Activated naive CD8-positive, alpha-beta T cell treated with anti-CD3 and anti-CD28 coated beads for 36 hours (primary cell): ENCODE results near the gene KCNH4. TPM values are rescaled to one million over a fixed set of nuclear protein-coding genes. Genes with fewer than 3 reads are reported as not detected.

Source experiments
- DNase-seq: peaks from one replicate; pipeline ENCODE4 v3.0.0; 2021
- H3K27ac Mint-ChIP-seq: one replicate; pipeline ENCODE4 v1.8.0; 2022; ENCODE audit warnings: mild to moderate bottlenecking, moderate library complexity, mixed read lengths
- H3K27me3 Mint-ChIP-seq: one replicate; pipeline ENCODE4 v1.8.0; 2022; ENCODE audit warnings: mild to moderate bottlenecking, mixed read lengths
- H3K36me3 Mint-ChIP-seq: one replicate; pipeline ENCODE4 v1.8.0; 2021; ENCODE audit warnings: mild to moderate bottlenecking, mixed read lengths
- H3K4me1 Mint-ChIP-seq: one replicate; pipeline ENCODE4 v1.8.0; 2021; ENCODE audit warnings: mixed read lengths
- H3K4me3 Mint-ChIP-seq: one replicate; pipeline ENCODE4 v1.8.0; 2022; ENCODE audit warnings: mild to moderate bottlenecking, moderate library complexity, mixed read lengths
- H3K9me3 Mint-ChIP-seq: one replicate; pipeline ENCODE4 v1.8.0; 2022; ENCODE audit warnings: mixed read lengths
- total RNA-seq, 2 experiments: library from RNA; stranded (reverse); gene quantifications; one replicate each; pipeline ENCODE4 v1.2.3, GENCODE V29; 2021

KCNH4 gene
- total RNA-seq, 2 experiments from 2014 or later, result 0.39 to 0.44 TPM

- H3K27ac Mint-ChIP-seq, result peak overlapping the region; percentile 12
- H3K4me3 Mint-ChIP-seq, result no peak overlapping the region
- peaks cover 4% of the 10 kb centered on the region for H3K36me3 Mint-ChIP-seq
- no peaks in the 10 kb centered on the region for H3K27me3 Mint-ChIP-seq
- no peak for DNase-seq
- no peaks in the 10 kb centered on the region for H3K9me3 Mint-ChIP-seq
- H3K4me1 Mint-ChIP-seq, result peaks cover 4% of the 10 kb centered on the region
Measured at GRCh38 chr17:42202159-42202558, 21.2 kb upstream of the KCNH4 start.

- Mint-ChIP-seq H3K36me3 (peaks cover 4% of the 10 kb centered on the region), H3K4me1 (peaks cover 4% of the 10 kb centered on the region), H3K27ac (no peak overlapping the region), H3K4me3 (no peak overlapping the region), H3K9me3 (no peaks in the 10 kb centered on the region), H3K27me3 (no peaks in the 10 kb centered on the region)
- DNase-seq, result no peak
Measured at GRCh38 chr17:42201458-42201772, 20.5 kb upstream of the KCNH4 start.

- Mint-ChIP-seq H3K27me3 (no peaks in the 10 kb centered on the region), H3K9me3 (no peaks in the 10 kb centered on the region), H3K4me3 (no peak overlapping the region), H3K36me3 (peaks cover 4% of the 10 kb centered on the region), H3K27ac (no peak overlapping the region), H3K4me1 (peaks cover 3% of the 10 kb centered on the region)
- DNase-seq, result no peak
Measured at GRCh38 chr17:42200706-42201457, 19.9 kb upstream of the KCNH4 start.

GRCh38 chr17:42199416-42200011 lies 18.6 kb upstream of the KCNH4 start:
- H3K9me3 Mint-ChIP-seq, result no peaks in the 10 kb centered on the region
- H3K36me3 Mint-ChIP-seq, result peaks cover 4% of the 10 kb centered on the region
- peaks cover 2% of the 10 kb centered on the region for H3K4me1 Mint-ChIP-seq
- H3K27me3 Mint-ChIP-seq, result no peaks in the 10 kb centered on the region
- no peak for DNase-seq
- H3K4me3 Mint-ChIP-seq, result no peak overlapping the region
- H3K27ac Mint-ChIP-seq, result peak overlapping the region; percentile 45

GRCh38 chr17:42198897-42199296 lies 18.0 kb upstream of the KCNH4 start:
- DNase-seq, result no peak
- Mint-ChIP-seq H3K4me3 (no peak overlapping the region), H3K9me3 (no peaks in the 10 kb centered on the region), H3K27me3 (no peaks in the 10 kb centered on the region), H3K4me1 (peaks cover 4% of the 10 kb centered on the region), H3K27ac (no peak overlapping the region), H3K36me3 (peaks cover 4% of the 10 kb centered on the region)

- no peaks in the 10 kb centered on the region for H3K27me3 Mint-ChIP-seq
- no peak overlapping the region for H3K27ac Mint-ChIP-seq
- no peak for DNase-seq
- no peak overlapping the region for H3K4me3 Mint-ChIP-seq
- no peaks in the 10 kb centered on the region for H3K9me3 Mint-ChIP-seq
- peaks cover 10% of the 10 kb centered on the region for H3K4me1 Mint-ChIP-seq
- H3K36me3 Mint-ChIP-seq, result no peaks in the 10 kb centered on the region
Measured at GRCh38 chr17:42197564-42198156, 16.7 kb upstream of the KCNH4 start.

GRCh38 chr17:42193969-42194899 lies 13.3 kb upstream of the KCNH4 start, which contains the start of gene GHDC:
GHDC (minus strand) TSS chr17:42194494; CDS start chr17:42193581, 913 bp downstream.
- peak within 1 kb of the TSS; percentile 94 for H3K4me3 Mint-ChIP-seq
- no peaks in the 10 kb centered on the region for H3K36me3 Mint-ChIP-seq
- no peaks in the 10 kb centered on the region for H3K9me3 Mint-ChIP-seq

GRCh38 chr17:42193216-42193968 lies 12.4 kb upstream of the KCNH4 start:
- Mint-ChIP-seq H3K4me3 (peak overlapping the region; percentile 94), H3K27me3 (no peaks in the 10 kb centered on the region), H3K9me3 (no peaks in the 10 kb centered on the region), H3K27ac (peak overlapping the region; percentile 83), H3K36me3 (no peaks in the 10 kb centered on the region), H3K4me1 (peaks cover 8% of the 10 kb centered on the region)
- no peak for DNase-seq

More at GRCh38 chr17:42193969-42194899, 13.3 kb upstream of the KCNH4 start, which contains the start of gene GHDC:
- H3K27me3 Mint-ChIP-seq, result no peaks in the 10 kb centered on the region
- peaks cover 10% of the 10 kb centered on the region for H3K4me1 Mint-ChIP-seq
- DNase-seq, result peak; percentile 76
- H3K27ac Mint-ChIP-seq, result peak within 1 kb of the TSS; percentile 83

GRCh38 chr17:42192189-42193126 lies 11.5 kb upstream of the KCNH4 start:
- H3K9me3 Mint-ChIP-seq, result no peaks in the 10 kb centered on the region
- no peak overlapping the region for H3K27ac Mint-ChIP-seq
- H3K4me3 Mint-ChIP-seq, result peak overlapping the region; percentile 94
- H3K36me3 Mint-ChIP-seq, result no peaks in the 10 kb centered on the region
- H3K4me1 Mint-ChIP-seq, result peaks cover 8% of the 10 kb centered on the region
- H3K27me3 Mint-ChIP-seq, result no peaks in the 10 kb centered on the region
- DNase-seq, result no peak

- no peak for DNase-seq
- no peak overlapping the region for H3K4me3 Mint-ChIP-seq
- no peaks in the 10 kb centered on the region for H3K9me3 Mint-ChIP-seq
- H3K36me3 Mint-ChIP-seq, result no peaks in the 10 kb centered on the region
- H3K4me1 Mint-ChIP-seq, result peaks cover 8% of the 10 kb centered on the region
- no peak overlapping the region for H3K27ac Mint-ChIP-seq
- H3K27me3 Mint-ChIP-seq, result no peaks in the 10 kb centered on the region
Measured at GRCh38 chr17:42191275-42191608, 10.3 kb upstream of the KCNH4 start.

GRCh38 chr17:42190491-42191274 lies 9.7 kb upstream of the KCNH4 start:
- Mint-ChIP-seq H3K4me1 (peaks cover 8% of the 10 kb centered on the region), H3K9me3 (no peaks in the 10 kb centered on the region), H3K36me3 (no peaks in the 10 kb centered on the region), H3K27me3 (no peaks in the 10 kb centered on the region), H3K4me3 (no peak overlapping the region), H3K27ac (no peak overlapping the region)
- no peak for DNase-seq

GRCh38 chr17:42189651-42189965 lies 8.7 kb upstream of the KCNH4 start:
- Mint-ChIP-seq H3K4me3 (no peak overlapping the region), H3K9me3 (no peaks in the 10 kb centered on the region), H3K36me3 (no peaks in the 10 kb centered on the region), H3K27me3 (no peaks in the 10 kb centered on the region), H3K27ac (no peak overlapping the region), H3K4me1 (peaks cover 12% of the 10 kb centered on the region)
- DNase-seq, result no peak
